Tibial nerve (tissue), 4 donors: ENCODE data around the gene ILKAP. TPM values are rescaled to one million over a fixed set of nuclear protein-coding genes. Genes with fewer than 3 reads are reported as not detected.

ENCODE experiments used
- DNase-seq, 2 donors: peaks; one replicate each; pipeline ENCODE4 v3.0.0-alpha.2; 2019; ENCODE audit warnings: low spot score in 2 of 2
- H3K27ac ChIP-seq, 4 donors: fragments of 200-600 bp; sonication (generic) in 3 of 4; one replicate each; pipeline ENCODE4 v1.5.1; 2017 to 2019; ENCODE audit warnings: mild to moderate bottlenecking in 1 of 4
- H3K27me3 ChIP-seq, 2 donors: fragments of 200-600 bp; sonication (generic) in 1 of 2; one replicate each; pipeline versions ENCODE4 v1.5.1 to v1.6.0; 2017 to 2019
- H3K36me3 ChIP-seq, 3 donors: fragments of 200-600 bp; sonication (generic); one replicate each; pipeline ENCODE4 v1.5.1; 2018 to 2019
- H3K4me1 ChIP-seq, 4 donors: fragments of 200-600 bp; sonication (generic) in 3 of 4; one replicate each; pipeline ENCODE4 v1.5.1; 2017 to 2019
- H3K4me3 ChIP-seq, 4 donors: fragments of 200-600 bp; sonication (generic) in 3 of 4; one replicate each; pipeline ENCODE4 v1.5.1; 2017 to 2019; ENCODE audit warnings: mild to moderate bottlenecking in 1 of 4, moderate library complexity in 1 of 4
- H3K9me3 ChIP-seq, 4 donors: fragments of 200-600 bp; sonication (generic) in 3 of 4; one replicate each; pipeline ENCODE4 v1.5.1; 2017 to 2019
- CTCF ChIP-seq, 5 experiments: fragments of 200-600 bp in 3 of 5; fragments of 450-650 bp in 2 of 5; sonication (generic) in 3 of 5; IDR thresholded peaks; one replicate each; pipeline ENCODE4 v1.5.1; 2016 to 2019; ENCODE audit warnings: antibody characterized with exemption in 5 of 5, mild to moderate bottlenecking in 3 of 5, moderate library complexity in 2 of 5
- EP300 ChIP-seq, 2 donors: sonication (generic); formaldehyde crosslinking; IDR thresholded peaks; one replicate each; pipeline ENCODE4 v1.6.1; 2017; ENCODE audit warnings: antibody characterized with exemption in 2 of 2, mild to moderate bottlenecking in 1 of 2
- POLR2A ChIP-seq, 2 donors: fragments of 450-650 bp; IDR thresholded peaks; one replicate each; pipeline ENCODE4 v1.6.1; 2017; ENCODE audit warnings: antibody characterized with exemption in 2 of 2, mild to moderate bottlenecking in 2 of 2, moderate library complexity in 2 of 2
- WGBS, 2 donors: methylation state at CpG; one replicate each; pipeline ENCODE4 v1.1.5; 2018; 5-methylcytosine and 5-hydroxymethylcytosine counted together
- total RNA-seq, 4 donors: library from RNA; depleted of rRNA; stranded (reverse); fragments of >200 nt; gene quantifications; one replicate each; pipeline ENCODE4 v1.1.0, GENCODE V29; 2016

ILKAP gene
- total RNA-seq, 4 donors from 2014 or later = 40.8 to 53.1 (median 47.9) TPM

GRCh38 chr2:238136820-238137537 lies 66.5 kb downstream of the ILKAP start:
- DNase-seq = peak in 1 of 2 donors; percentile 18
- Histone ChIP-seq H3K4me1 (peaks cover 0 to 20% (median 5%) of the 10 kb centered on the region in 4 donors), H3K27me3 (peaks cover 0 to 9% of the 10 kb centered on the region in 2 donors), H3K9me3 (no peaks in the 10 kb centered on the region), H3K4me3 (no peak overlapping the region), H3K27ac (no peak overlapping the region), H3K36me3 (no peaks in the 10 kb centered on the region)
- TF ChIP-seq CTCF (IDR thresholded peaks at IDR 0.05) (no peak), POLR2A (IDR thresholded peaks at IDR 0.05) (no peak), EP300 (IDR thresholded peaks at IDR 0.05) (no peak)
- 55 to 64% methylated on average over 14 of the region's 14 CpGs for WGBS, 2 donors

DNA sequence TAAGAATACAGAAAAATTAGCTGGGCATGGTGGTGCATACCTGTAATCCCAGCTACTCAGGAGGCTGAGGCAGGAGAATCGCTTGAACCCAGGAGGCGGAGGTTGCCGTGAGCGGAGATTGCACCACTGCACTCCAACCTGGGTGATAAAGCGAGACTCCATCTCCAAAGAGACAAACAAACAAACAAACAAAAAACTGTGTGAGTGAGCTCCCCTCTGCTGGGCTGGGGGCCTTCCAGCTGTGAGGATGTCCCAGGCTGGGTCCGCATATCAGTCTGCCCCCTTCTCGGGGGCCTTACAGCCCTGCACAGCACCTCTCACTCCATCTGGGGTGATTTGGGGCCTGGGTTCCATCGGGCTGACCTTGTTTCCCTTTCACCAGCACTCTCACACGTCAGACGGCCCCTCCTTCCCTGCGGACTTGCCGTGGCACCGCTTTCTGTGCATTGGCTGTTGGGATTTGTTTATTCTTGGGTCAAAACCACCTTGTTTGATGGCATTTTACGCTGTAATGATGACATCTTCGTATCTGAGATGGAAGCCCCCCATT lies 67.8 kb downstream of the ILKAP start:
- H3K27ac ChIP-seq = no peak overlapping the region
- H3K27me3 ChIP-seq = peaks cover 0 to 9% of the 10 kb centered on the region in 2 donors
- WGBS, 2 donors = 84% methylated on average over 15 of the region's 15 CpGs
- TF ChIP-seq CTCF (IDR thresholded peaks at IDR 0.05) = no peak
- TF ChIP-seq POLR2A (IDR thresholded peaks at IDR 0.05) = no peak
- no peak for TF ChIP-seq EP300 (IDR thresholded peaks at IDR 0.05)
- peaks cover 0 to 20% (median 5%) of the 10 kb centered on the region in 4 donors for H3K4me1 ChIP-seq
- H3K36me3 ChIP-seq = peaks cover 0 to 8% (median 0%) of the 10 kb centered on the region in 3 donors
- no peaks in the 10 kb centered on the region for H3K9me3 ChIP-seq
- no peak for DNase-seq
- H3K4me3 ChIP-seq = no peak overlapping the region

DNA sequence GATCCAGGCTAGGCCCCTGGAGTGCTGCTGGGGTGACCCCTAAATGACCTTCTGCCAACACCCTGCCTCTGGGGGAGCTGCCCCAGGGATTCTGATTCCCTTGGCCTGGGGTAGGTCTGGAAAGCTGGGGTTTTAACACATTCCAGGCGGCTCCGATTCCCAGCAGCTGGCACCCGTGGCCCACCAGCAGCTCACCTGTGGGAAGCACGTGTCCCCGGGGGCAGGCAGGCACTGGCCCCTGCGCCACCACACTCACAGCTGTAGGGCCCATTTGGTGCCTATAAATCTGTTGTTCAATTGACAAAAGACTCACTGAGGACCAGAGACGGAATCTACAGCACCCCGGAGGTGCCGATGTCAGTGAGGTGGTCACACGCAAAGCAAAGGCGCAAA lies 69.1 kb downstream of the ILKAP start:
- Histone ChIP-seq H3K27ac (no peak overlapping the region), H3K27me3 (peaks cover 0 to 9% of the 10 kb centered on the region in 2 donors), H3K36me3 (peaks cover 0 to 8% (median 0%) of the 10 kb centered on the region in 3 donors), H3K4me1 (peaks cover 0 to 16% (median 4%) of the 10 kb centered on the region in 4 donors), H3K4me3 (no peak overlapping the region), H3K9me3 (no peaks in the 10 kb centered on the region)
- no peak for DNase-seq
- WGBS, 2 donors = 87 to 95% methylated on average over 4 to 9 of the region's 11 CpGs
- TF ChIP-seq POLR2A (IDR thresholded peaks at IDR 0.05) (no peak), EP300 (IDR thresholded peaks at IDR 0.05) (no peak), CTCF (IDR thresholded peaks at IDR 0.05) (no peak)

DNA sequence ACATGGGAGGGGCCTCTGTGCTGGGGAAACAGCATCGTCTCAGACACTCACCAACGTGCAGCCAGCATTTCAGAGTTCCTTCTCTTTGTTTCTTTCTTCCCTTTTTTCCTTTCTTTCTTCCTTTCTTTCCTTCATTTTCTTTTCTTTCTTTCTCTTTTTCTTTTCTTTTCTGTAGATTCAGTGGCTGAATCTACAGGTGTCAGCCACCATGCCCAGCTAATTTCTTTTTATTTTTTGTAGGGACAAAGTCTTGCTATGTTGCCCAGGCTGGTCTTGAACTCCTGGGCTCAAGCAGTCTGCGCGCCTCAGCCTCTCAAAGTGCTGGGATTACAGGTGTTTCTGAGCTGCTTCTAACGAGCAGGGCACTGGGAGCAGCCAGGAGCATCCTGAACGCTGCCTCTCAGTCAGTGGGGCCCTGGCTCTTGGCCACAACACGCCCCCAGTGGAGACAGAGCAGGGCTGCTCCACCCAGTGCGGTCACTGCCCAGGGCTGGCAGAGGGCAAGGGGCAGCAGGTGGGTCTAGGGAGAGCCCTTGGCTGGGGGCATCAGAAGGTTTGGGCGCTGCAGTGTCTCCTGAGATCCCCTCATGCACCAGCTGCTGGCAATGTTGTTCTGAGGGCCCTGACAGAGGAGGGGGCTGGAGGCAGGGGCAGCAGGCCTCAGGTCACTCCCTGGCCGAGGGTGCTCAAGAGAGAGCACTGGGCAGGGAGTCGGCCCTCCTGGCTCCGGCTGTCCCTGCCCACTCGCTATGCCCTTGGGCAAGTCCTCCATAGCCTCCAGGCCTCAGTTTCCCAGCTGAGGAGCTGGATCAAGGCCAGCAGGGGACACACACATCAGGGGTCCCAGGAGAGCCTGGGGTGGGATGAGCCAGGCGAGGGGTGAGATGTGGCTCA lies 69.7 kb downstream of the ILKAP start:
- WGBS, 2 donors = 63 to 67% methylated on average over 12 to 13 of the region's 14 CpGs
- H3K4me3 ChIP-seq = no peak overlapping the region
- H3K9me3 ChIP-seq = no peaks in the 10 kb centered on the region
- H3K36me3 ChIP-seq = peaks cover 0 to 8% (median 0%) of the 10 kb centered on the region in 3 donors
- H3K27ac ChIP-seq = no peak overlapping the region
- H3K4me1 ChIP-seq = peaks cover 0 to 9% (median 1%) of the 10 kb centered on the region in 4 donors
- DNase-seq = no peak
- H3K27me3 ChIP-seq = peaks cover 0 to 3% of the 10 kb centered on the region in 2 donors
- no peak for TF ChIP-seq EP300 (IDR thresholded peaks at IDR 0.05)
- no peak for TF ChIP-seq POLR2A (IDR thresholded peaks at IDR 0.05)
